NT2/D1 (cell line): ENCODE measurements around the gene OXCT2.
A peak's percentile ranks its signal among the peaks of the same experiment; 100 is the strongest.

Experiments
- DNase-seq: peaks from one replicate; pipeline ENCODE4 v3.0.0-alpha.2; 2011; ENCODE audit warnings: low read depth, low spot score
- H3K27me3 ChIP-seq: 2 replicates; pipeline ENCODE4 v1.6.0; 2011; ENCODE audit warnings: mild to moderate bottlenecking; ENCODE audit not compliant: insufficient read length, insufficient read depth
- H3K36me3 ChIP-seq: 2 replicates; pipeline ENCODE4 v1.6.1; 2011; ENCODE audit warnings: mild to moderate bottlenecking, low read length, mixed read lengths; ENCODE audit not compliant: insufficient read depth, insufficient read length
- H3K4me1 ChIP-seq: 2 replicates; pipeline ENCODE4 v1.5.1; 2011; ENCODE audit not compliant: insufficient read depth, insufficient read length
- H3K4me3 ChIP-seq: 2 replicates; pipeline ENCODE4 v1.5.1; 2011; ENCODE audit warnings: low read depth; ENCODE audit not compliant: insufficient read length
- H3K9ac ChIP-seq: 2 replicates; pipeline ENCODE4 v1.6.0; 2011; ENCODE audit warnings: low read depth; ENCODE audit not compliant: insufficient read length
- H3K9me3 ChIP-seq: 2 replicates; pipeline ENCODE4 v1.5.1; 2011; ENCODE audit warnings: mild to moderate bottlenecking, low read length; ENCODE audit not compliant: insufficient read depth
- SUZ12 ChIP-seq: IDR thresholded peaks from 2 replicates; pipeline ENCODE4 v1.6.1; 2011; ENCODE audit not compliant: insufficient read length, insufficient read depth; ENCODE audit errors: extremely low read depth
- YY1 ChIP-seq: IDR thresholded peaks from 2 replicates; pipeline ENCODE4 v1.6.1; 2011; ENCODE audit not compliant: insufficient read length, insufficient read depth
- ZNF274 ChIP-seq: IDR thresholded peaks from 2 replicates; pipeline ENCODE4 v1.6.1; 2011; ENCODE audit warnings: mild to moderate bottlenecking, low read depth, low read length

The OXCT2 gene

GRCh38 chr1:39720094-39720999 is 50.8 kb downstream of the OXCT2 start:
- Histone ChIP-seq H3K27me3 (peaks cover 99% of the 10 kb centered on the region), H3K4me1 (no peaks in the 10 kb centered on the region), H3K4me3 (no peak overlapping the region), H3K36me3 (no peaks in the 10 kb centered on the region), H3K9ac (no peak overlapping the region), H3K9me3 (no peaks in the 10 kb centered on the region)
- TF ChIP-seq YY1 (no peak), ZNF274 (no peak), SUZ12 (no peak)
- peak; percentile 23 for DNase-seq
